HepG2 (cell line): ENCODE results near the gene MAPK6. TPM values are rescaled to one million over a fixed set of nuclear protein-coding genes. Genes with fewer than 3 reads are reported as not detected.

ENCODE experiments used
- GFI1 ChIP-seq: sonication (generic); formaldehyde crosslinking; IDR thresholded peaks from 2 replicates; pipeline ENCODE4 v1.5.0; 2020; ENCODE audit warnings: missing genetic modification reagents, mild to moderate bottlenecking, borderline replicate concordance
- MATR3 ChIP-seq: sonication (generic); formaldehyde crosslinking; IDR thresholded peaks from 2 replicates; pipeline ENCODE4 v1.4.0; 2020; ENCODE audit warnings: missing genetic modification reagents
- NCOA1 ChIP-seq: sonication (generic); formaldehyde crosslinking; IDR thresholded peaks from 2 replicates; pipeline ENCODE4 v1.9.0; 2021; ENCODE audit warnings: missing genetic modification reagents
- RBM39 ChIP-seq: fragments of 200-400 bp; formaldehyde crosslinking; IDR thresholded peaks from one replicate; pipeline ENCODE4 v1.6.1; 2018; ENCODE audit warnings: antibody characterized with exemption, mild to moderate bottlenecking, low read depth, low read length; ENCODE audit not compliant: poor library complexity, severe bottlenecking
- ZFP90 ChIP-seq: sonication (generic); formaldehyde crosslinking; IDR thresholded peaks from 2 replicates; pipeline ENCODE4 v1.8.0; 2022; ENCODE audit warnings: missing genetic modification reagents, mild to moderate bottlenecking, inconsistent platforms, borderline replicate concordance
- ZNF34 ChIP-seq: sonication (generic); formaldehyde crosslinking; IDR thresholded peaks from 2 replicates; pipeline ENCODE4 v1.4.0; 2020; ENCODE audit warnings: mild to moderate bottlenecking, missing genetic modification reagents, borderline replicate concordance
- ZNF367 ChIP-seq: sonication (generic); formaldehyde crosslinking; IDR thresholded peaks from 2 replicates; pipeline ENCODE4 v1.4.0; 2020; ENCODE audit warnings: missing genetic modification reagents, borderline replicate concordance
- ZNF510 ChIP-seq: sonication (generic); formaldehyde crosslinking; IDR thresholded peaks from 2 replicates; pipeline ENCODE4 v1.4.0; 2020; ENCODE audit warnings: low read depth, mild to moderate bottlenecking, missing genetic modification reagents
- ZNF577 ChIP-seq: sonication (generic); formaldehyde crosslinking; IDR thresholded peaks from 2 replicates; pipeline ENCODE4 v1.4.0; 2020; ENCODE audit warnings: mild to moderate bottlenecking, low read depth, missing genetic modification reagents, borderline replicate concordance
- ZSCAN12 ChIP-seq: sonication (generic); formaldehyde crosslinking; IDR thresholded peaks from 2 replicates; pipeline ENCODE4 v1.9.0; 2021; ENCODE audit warnings: mild to moderate bottlenecking, missing genetic modification reagents
- polyA plus RNA-seq, 8 experiments: library from polyadenylated mRNA; depleted of rRNA in 3 of 8; stranded (reverse) in 7 of 8; unstranded in 1 of 8; fragments of >200 nt; fragmentation: Illumina TruSeq in 4 of 8; extraction: Trizol in 4 of 8; gene quantifications; 2 replicates each; pipeline versions ENCODE4 v1.2.1 to v1.2.3, GENCODE V29; 2011 to 2016; ENCODE audit warnings: low read depth in 4 of 8, missing spikeins in 1 of 8, mixed read lengths in 1 of 8; ENCODE audit not compliant: insufficient read depth in 1 of 8
- total RNA-seq, 5 experiments: library from RNA; depleted of rRNA; stranded (reverse); fragments of >200 nt; fragmentation: Illumina TruSeq; extraction: Trizol; gene quantifications; 2 replicates each; pipeline ENCODE4 v1.2.3, GENCODE V29; 2016; ENCODE audit warnings: low read depth in 1 of 5
- TF ChIP-seq, protein P1 (sequence below): sonication (generic); formaldehyde crosslinking; IDR thresholded peaks from one replicate; pipeline ENCODE4 v1.5.1; 2020; ENCODE audit warnings: mild to moderate bottlenecking, missing genetic modification reagents; ENCODE audit errors: not compliant biosample characterization
- TF ChIP-seq, protein P2 (sequence below): sonication (generic); formaldehyde crosslinking; IDR thresholded peaks from 2 replicates; pipeline ENCODE4 v1.5.0; 2020; ENCODE audit warnings: mild to moderate bottlenecking, missing genetic modification reagents, borderline replicate concordance

MAPK6 gene
- total and polyA plus RNA-seq, 2 of the 13 experiments (the other 11 are each of a cell fraction or from before 2014, with no cell fraction given), result 89.5 to 99.7 TPM

DNA sequence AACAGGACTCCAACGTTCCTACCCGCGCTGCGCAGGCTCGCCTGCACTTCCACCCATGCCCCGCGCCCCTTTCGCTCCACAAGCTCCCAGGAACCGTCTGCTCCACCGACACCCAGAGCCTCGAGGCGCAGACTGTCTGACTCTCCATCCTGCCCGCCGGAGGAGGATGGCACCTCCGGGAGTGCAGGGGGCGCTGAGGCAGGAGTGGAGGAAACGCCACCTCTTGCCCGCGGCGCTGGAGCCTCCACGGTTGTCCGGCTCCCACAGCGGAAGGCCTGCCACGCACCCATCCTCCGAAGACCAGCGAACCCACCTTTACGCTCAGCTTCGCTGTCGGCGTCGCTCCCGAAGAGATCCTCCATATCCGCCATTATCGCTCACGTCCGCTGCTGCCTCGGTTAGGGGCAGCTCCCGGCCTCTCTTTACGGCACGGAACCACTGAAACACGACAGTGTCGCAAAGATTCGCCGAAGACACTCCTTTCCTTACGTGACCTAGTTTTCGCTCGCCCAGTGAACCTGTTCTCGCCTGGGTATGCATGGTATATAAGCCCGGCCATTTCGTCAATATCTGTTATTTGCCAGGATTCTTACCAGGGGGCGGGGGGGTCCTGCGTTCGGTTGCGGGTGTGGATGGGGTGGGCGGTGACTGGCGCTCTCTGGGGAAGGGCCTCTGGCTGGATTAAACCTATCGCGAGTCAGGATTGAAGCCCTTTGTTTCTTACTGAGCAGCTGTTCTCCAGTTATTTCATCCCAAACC, 47.5 kb upstream of the MAPK6 start, which contains the start of gene LEO1 (continued):
- TF ChIP-seq, protein P1, sequence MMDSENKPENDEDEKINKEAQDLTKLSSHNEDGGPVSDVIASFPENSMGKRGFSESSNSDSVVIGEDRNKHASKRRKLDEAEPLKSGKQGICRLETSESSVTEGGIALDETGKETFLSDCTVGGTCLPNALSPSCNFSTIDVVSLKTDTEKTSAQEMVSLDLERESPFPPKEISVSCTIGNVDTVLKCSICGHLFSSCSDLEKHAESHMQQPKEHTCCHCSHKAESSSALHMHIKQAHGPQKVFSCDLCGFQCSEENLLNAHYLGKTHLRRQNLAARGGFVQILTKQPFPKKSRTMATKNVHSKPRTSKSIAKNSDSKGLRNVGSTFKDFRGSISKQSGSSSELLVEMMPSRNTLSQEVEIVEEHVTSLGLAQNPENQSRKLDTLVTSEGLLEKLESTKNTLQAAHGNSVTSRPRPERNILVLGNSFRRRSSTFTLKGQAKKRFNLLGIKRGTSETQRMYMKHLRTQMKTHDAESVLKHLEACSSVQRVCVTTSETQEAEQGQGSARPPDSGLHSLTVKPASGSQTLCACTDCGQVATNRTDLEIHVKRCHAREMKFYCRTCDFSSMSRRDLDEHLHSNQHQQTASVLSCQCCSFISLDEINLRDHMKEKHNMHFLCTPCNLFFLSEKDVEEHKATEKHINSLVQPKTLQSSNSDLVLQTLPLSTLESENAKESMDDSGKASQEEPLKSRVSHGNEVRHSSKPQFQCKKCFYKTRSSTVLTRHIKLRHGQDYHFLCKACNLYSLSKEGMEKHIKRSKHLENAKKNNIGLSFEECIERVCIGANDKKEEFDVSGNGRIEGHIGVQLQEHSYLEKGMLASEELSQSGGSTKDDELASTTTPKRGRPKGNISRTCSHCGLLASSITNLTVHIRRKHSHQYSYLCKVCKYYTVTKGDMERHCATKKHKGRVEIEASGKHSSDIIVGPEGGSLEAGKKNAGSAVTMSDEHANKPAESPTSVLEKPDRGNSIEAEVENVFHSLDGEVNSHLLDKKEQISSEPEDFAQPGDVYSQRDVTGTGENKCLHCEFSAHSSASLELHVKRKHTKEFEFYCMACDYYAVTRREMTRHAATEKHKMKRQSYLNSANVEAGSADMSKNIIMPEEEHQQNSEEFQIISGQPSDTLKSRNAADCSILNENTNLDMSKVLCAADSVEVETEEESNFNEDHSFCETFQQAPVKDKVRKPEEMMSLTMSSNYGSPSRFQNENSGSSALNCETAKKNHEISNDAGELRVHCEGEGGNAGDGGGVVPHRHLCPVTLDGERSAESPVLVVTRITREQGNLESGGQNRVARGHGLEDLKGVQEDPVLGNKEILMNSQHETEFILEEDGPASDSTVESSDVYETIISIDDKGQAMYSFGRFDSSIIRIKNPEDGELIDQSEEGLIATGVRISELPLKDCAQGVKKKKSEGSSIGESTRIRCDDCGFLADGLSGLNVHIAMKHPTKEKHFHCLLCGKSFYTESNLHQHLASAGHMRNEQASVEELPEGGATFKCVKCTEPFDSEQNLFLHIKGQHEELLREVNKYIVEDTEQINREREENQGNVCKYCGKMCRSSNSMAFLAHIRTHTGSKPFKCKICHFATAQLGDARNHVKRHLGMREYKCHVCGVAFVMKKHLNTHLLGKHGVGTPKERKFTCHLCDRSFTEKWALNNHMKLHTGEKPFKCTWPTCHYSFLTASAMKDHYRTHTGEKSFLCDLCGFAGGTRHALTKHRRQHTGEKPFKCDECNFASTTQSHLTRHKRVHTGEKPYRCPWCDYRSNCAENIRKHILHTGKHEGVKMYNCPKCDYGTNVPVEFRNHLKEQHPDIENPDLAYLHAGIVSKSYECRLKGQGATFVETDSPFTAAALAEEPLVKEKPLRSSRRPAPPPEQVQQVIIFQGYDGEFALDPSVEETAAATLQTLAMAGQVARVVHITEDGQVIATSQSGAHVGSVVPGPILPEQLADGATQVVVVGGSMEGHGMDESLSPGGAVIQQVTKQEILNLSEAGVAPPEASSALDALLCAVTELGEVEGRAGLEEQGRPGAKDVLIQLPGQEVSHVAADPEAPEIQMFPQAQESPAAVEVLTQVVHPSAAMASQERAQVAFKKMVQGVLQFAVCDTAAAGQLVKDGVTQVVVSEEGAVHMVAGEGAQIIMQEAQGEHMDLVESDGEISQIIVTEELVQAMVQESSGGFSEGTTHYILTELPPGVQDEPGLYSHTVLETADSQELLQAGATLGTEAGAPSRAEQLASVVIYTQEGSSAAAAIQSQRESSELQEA, result no peak
- TF ChIP-seq ZSCAN12 (CRISPR knock-in tag) (peak; percentile 70; the same call in 1 of the 2 replicates), GFI1 (CRISPR knock-in tag) (no peak; the same call in 1 of the 2 replicates), MATR3 (no peak), NCOA1 (no peak), ZFP90 (CRISPR knock-in tag) (peak; percentile 80), ZNF510 (CRISPR knock-in tag) (peak; percentile 94), ZNF577 (no peak), ZNF34 (CRISPR knock-in tag) (0 out of 2 replicates have a peak, but pooled peaks have one; percentile 47), ZNF367 (CRISPR knock-in tag) (no peak; the same call in 1 of the 2 replicates), RBM39 (peak; percentile 77)
- TF ChIP-seq, protein P2, sequence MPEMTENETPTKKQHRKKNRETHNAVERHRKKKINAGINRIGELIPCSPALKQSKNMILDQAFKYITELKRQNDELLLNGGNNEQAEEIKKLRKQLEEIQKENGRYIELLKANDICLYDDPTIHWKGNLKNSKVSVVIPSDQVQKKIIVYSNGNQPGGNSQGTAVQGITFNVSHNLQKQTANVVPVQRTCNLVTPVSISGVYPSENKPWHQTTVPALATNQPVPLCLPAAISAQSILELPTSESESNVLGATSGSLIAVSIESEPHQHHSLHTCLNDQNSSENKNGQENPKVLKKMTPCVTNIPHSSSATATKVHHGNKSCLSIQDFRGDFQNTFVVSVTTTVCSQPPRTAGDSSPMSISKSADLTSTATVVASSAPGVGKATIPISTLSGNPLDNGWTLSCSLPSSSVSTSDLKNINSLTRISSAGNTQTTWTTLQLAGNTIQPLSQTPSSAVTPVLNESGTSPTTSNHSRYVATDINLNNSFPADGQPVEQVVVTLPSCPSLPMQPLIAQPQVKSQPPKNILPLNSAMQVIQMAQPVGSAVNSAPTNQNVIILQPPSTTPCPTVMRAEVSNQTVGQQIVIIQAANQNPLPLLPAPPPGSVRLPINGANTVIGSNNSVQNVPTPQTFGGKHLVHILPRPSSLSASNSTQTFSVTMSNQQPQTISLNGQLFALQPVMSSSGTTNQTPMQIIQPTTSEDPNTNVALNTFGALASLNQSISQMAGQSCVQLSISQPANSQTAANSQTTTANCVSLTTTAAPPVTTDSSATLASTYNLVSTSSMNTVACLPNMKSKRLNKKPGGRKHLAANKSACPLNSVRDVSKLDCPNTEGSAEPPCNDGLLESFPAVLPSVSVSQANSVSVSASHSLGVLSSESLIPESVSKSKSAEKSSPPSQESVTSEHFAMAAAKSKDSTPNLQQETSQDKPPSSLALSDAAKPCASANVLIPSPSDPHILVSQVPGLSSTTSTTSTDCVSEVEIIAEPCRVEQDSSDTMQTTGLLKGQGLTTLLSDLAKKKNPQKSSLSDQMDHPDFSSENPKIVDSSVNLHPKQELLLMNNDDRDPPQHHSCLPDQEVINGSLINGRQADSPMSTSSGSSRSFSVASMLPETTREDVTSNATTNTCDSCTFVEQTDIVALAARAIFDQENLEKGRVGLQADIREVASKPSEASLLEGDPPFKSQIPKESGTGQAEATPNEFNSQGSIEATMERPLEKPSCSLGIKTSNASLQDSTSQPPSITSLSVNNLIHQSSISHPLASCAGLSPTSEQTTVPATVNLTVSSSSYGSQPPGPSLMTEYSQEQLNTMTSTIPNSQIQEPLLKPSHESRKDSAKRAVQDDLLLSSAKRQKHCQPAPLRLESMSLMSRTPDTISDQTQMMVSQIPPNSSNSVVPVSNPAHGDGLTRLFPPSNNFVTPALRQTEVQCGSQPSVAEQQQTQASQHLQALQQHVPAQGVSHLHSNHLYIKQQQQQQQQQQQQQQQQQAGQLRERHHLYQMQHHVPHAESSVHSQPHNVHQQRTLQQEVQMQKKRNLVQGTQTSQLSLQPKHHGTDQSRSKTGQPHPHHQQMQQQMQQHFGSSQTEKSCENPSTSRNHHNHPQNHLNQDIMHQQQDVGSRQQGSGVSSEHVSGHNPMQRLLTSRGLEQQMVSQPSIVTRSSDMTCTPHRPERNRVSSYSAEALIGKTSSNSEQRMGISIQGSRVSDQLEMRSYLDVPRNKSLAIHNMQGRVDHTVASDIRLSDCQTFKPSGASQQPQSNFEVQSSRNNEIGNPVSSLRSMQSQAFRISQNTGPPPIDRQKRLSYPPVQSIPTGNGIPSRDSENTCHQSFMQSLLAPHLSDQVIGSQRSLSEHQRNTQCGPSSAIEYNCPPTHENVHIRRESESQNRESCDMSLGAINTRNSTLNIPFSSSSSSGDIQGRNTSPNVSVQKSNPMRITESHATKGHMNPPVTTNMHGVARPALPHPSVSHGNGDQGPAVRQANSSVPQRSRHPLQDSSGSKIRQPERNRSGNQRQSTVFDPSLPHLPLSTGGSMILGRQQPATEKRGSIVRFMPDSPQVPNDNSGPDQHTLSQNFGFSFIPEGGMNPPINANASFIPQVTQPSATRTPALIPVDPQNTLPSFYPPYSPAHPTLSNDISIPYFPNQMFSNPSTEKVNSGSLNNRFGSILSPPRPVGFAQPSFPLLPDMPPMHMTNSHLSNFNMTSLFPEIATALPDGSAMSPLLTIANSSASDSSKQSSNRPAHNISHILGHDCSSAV (CRISPR knock-in tag), result no peak
